ENCODE data around the gene STK24.

The STK24 gene

GRCh38 chr13:98398581-98398980 lies 178.3 kb downstream of the STK24 start:
- DNase-seq = no peak

GRCh38 chr13:98397861-98398260 lies 179.0 kb downstream of the STK24 start:
- no peak for DNase-seq

GRCh38 chr13:98397221-98397620 lies 179.7 kb downstream of the STK24 start:
- DNase-seq = no peak

GRCh38 chr13:98396071-98396710 lies 180.7 kb downstream of the STK24 start:
- no peak for DNase-seq

All from Kasumi-1 (cell line).